Pancreas (tissue), 10 donors: ENCODE measurements around the gene PRPF38B. TPM values are rescaled to one million over a fixed set of nuclear protein-coding genes. Genes with fewer than 3 reads are reported as not detected.
"Not testable (repeated sequence)": the region's sequence is repeated elsewhere in the genome, so short reads cannot be mapped to it uniquely, and the experiment has no call there.

Source experiments
- ATAC-seq, 4 donors: fragments of 200-7000 bp; cut with Tn5 transposase; one replicate each; pipeline versions ENCODE4 v1.8.0 to v1.9.1; 2020; ENCODE audit warnings: mild to moderate bottlenecking in 4 of 4, moderate library complexity in 4 of 4
- DNase-seq, 6 donors: peaks; one replicate each; pipeline ENCODE4 v3.0.0-alpha.2; 2020
- FAIRE-seq: peaks from 2 replicates; lab custom pipeline; 2012; peaks lifted over from hg19 to GRCh38; lab: Jason Lieb, UNC
- H3K27ac ChIP-seq, 4 donors: fragments of 200-600 bp; sonication (generic); 1 replicate in 3 of 4; 2 replicates in 1 of 4; pipeline versions ENCODE4 v1.5.0 to v1.8.0; 2020
- H3K27me3 ChIP-seq, 4 donors: fragments of 200-600 bp; one replicate each; pipeline ENCODE4 v1.8.0; 2021
- H3K36me3 ChIP-seq, 3 donors: fragments of 200-600 bp; sonication (generic) in 1 of 3; one replicate each; pipeline versions ENCODE4 v1.5.0 to v1.8.0; 2020 to 2021
- H3K4me1 ChIP-seq, 3 donors: fragments of 200-600 bp; one replicate each; pipeline ENCODE4 v1.8.0; 2021
- H3K4me3 ChIP-seq, 4 donors: fragments of 200-600 bp; sonication (generic) in 2 of 4; one replicate each; pipeline versions ENCODE4 v1.5.0 to v1.8.0; 2020 to 2021
- H3K9me3 ChIP-seq, 4 donors: fragments of 200-600 bp; one replicate each; pipeline ENCODE4 v1.8.0; 2021
- WGBS, 2 donors: extraction: QIAGEN DNeasy Blood & Tissue Kit; methylation state at CpG; one replicate each; pipeline ENCODE4 v1.1.7; 2013; 5-methylcytosine and 5-hydroxymethylcytosine counted together
- intact Hi-C, 3 donors: fragments of 100-400 bp; cut with DNase I; formaldehyde crosslinking; loops; one replicate each; pipeline versions ENCODE4 v1.11.1 to v1.14.2; 2022
- polyA plus RNA-seq, 2 donors: library from polyadenylated mRNA; stranded (reverse); fragments of 200-250 nt; gene quantifications; one replicate each; pipeline ENCODE4 v1.2.3, GENCODE V29; 2013
- total RNA-seq, 6 donors: library from RNA; stranded (reverse); fragmentation: NEBNext Ultra II Directional in 4 of 6; extraction: Animal tissue kit (Norgen Biotek cat#: 25700) in 4 of 6; gene quantifications; one replicate each; pipeline versions ENCODE4 v1.2.1 to v1.2.4, GENCODE V29; 2021 to 2023
- TF ChIP-seq, protein P1 (sequence below), 4 donors: fragments of 200-600 bp; sonication (generic) in 3 of 4; IDR thresholded peaks; one replicate each; pipeline versions ENCODE4 v1.5.0 to v1.8.0; 2021; ENCODE audit warnings: antibody characterized with exemption in 4 of 4
- donor health status: healthy with polysubstance abuse.
- donor health status: DM: no; HTN: no; CAD: no; lungs with moderate emphysema.
- donor health status: DM: no; HTN: no; CAD: no.
- donor health status: control.
- donor health status: control.
- donor health status: Bipolar disorder and iron deficiency.
- donor health status: DM: yes; HTN: yes; CAD: no.
- donor health status: DM: no; HTN: no; CAD: no.
- donor health status: DM: no; HTN: no; CAD: no.
- donor health status: DM: yes; HTN: yes; CAD: no.

The PRPF38B gene
- total and polyA plus RNA-seq, 8 donors, result 11.2 to 48.6 (median 18.7) TPM

DNA sequence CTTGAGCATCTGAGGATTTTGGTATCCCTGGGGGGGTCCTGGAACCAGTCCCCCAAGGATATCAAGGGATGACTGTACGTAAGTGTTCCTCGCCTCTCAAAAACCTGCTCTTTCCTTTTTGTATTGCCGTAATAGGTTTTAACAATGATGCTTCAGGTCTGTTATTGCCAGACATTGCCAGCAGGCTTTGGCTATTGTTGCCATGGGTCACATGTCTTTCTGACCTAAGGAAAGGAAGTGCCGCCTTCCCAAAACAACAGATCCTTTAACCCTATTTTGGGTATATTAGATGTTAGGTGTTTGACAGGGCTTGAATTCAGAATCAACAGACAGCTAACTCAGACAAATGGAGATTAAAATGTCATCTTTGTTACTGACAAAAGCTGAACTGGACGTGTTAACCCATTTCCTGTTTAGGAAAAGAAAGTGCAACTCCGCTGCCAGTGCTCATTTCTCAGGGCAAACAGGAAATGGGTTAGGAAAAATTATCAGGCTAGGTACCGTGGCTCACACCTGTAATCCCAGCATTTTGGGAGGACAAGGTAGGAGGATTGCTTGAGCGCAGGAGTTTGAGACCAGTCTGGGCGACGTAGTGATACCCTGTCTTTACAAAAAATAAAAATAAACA is 12.4 kb upstream of the PRPF38B start:
- H3K36me3 ChIP-seq, result no peaks in the 10 kb centered on the region
- intact Hi-C loops, result no loop called here
- H3K9me3 ChIP-seq, result no peaks in the 10 kb centered on the region
- H3K27me3 ChIP-seq, result no peaks in the 10 kb centered on the region
- no peak overlapping the region for H3K4me3 ChIP-seq
- DNase-seq (no peak), FAIRE-seq (no peak), ATAC-seq (no peak)
- no peaks in the 10 kb centered on the region for H3K4me1 ChIP-seq
- TF ChIP-seq, protein P1, sequence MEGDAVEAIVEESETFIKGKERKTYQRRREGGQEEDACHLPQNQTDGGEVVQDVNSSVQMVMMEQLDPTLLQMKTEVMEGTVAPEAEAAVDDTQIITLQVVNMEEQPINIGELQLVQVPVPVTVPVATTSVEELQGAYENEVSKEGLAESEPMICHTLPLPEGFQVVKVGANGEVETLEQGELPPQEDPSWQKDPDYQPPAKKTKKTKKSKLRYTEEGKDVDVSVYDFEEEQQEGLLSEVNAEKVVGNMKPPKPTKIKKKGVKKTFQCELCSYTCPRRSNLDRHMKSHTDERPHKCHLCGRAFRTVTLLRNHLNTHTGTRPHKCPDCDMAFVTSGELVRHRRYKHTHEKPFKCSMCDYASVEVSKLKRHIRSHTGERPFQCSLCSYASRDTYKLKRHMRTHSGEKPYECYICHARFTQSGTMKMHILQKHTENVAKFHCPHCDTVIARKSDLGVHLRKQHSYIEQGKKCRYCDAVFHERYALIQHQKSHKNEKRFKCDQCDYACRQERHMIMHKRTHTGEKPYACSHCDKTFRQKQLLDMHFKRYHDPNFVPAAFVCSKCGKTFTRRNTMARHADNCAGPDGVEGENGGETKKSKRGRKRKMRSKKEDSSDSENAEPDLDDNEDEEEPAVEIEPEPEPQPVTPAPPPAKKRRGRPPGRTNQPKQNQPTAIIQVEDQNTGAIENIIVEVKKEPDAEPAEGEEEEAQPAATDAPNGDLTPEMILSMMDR (IDR thresholded peaks at IDR 0.05), result no peak
- H3K27ac ChIP-seq, result no peak overlapping the region
- WGBS, 2 donors, result 68 to 80% methylated on average over 10 of the region's 10 CpGs

DNA sequence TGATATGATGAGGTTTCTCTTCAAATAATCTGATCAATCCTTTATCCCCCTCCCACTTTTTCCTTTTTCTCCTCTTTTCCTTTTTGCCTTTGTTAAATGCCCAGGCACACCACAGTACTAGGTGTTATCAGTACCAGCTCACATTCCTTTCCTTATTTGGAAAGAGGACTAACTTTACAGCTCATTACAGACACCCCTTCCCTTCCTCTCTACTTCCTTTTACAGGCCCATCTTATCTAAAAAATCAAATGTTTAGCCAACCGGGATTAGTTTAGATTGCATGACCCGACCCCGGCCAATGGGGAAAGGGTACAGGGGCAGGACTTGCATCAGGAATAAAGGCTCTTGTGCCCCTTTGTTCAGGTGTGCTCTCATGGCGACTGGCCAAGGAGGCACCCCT is 10.4 kb upstream of the PRPF38B start:
- DNase-seq, H3K9me3 ChIP-seq, ATAC-seq, FAIRE-seq, H3K4me1 ChIP-seq, H3K4me3 ChIP-seq, H3K36me3 ChIP-seq, intact Hi-C loops, H3K27me3 ChIP-seq, H3K27ac ChIP-seq: not testable (repeated sequence)
- 39 to 41% methylated on average over 4 of the region's 4 CpGs for WGBS, 2 donors

DNA sequence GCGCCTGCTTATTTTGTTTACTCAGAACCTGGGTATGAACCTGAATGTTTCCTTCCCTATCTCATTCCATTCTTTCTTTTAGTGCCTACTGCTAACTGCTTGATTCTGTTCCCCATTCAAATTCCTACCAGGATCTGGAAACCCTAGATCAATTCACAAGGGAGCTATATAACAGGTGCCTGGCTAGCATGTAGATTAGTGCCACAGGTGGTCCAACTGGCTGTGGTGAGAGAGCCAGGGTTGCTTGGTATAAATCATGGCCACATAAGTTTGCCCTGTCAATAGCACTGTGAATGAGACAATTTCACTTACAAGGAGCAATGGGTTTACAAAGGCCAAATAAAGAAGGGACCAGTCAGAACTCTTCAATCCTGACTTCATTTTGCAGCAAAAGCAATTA is 6.6 kb upstream of the PRPF38B start:
- H3K4me3 ChIP-seq, result no peak overlapping the region
- H3K9me3 ChIP-seq, result no peaks in the 10 kb centered on the region
- H3K27me3 ChIP-seq, result no peaks in the 10 kb centered on the region
- ATAC-seq (no peak), FAIRE-seq (no peak), DNase-seq (no peak)
- H3K4me1 ChIP-seq, result peaks cover 0 to 5% (median 0%) of the 10 kb centered on the region in 3 donors
- H3K27ac ChIP-seq, result no peak overlapping the region
- H3K36me3 ChIP-seq, result no peaks in the 10 kb centered on the region
- TF ChIP-seq, protein P1 (IDR thresholded peaks at IDR 0.05), result no peak
- WGBS, 2 donors, result 75 to 77% methylated on average over 1 of the region's 1 CpG
- intact Hi-C loops, result no loop called here

DNA sequence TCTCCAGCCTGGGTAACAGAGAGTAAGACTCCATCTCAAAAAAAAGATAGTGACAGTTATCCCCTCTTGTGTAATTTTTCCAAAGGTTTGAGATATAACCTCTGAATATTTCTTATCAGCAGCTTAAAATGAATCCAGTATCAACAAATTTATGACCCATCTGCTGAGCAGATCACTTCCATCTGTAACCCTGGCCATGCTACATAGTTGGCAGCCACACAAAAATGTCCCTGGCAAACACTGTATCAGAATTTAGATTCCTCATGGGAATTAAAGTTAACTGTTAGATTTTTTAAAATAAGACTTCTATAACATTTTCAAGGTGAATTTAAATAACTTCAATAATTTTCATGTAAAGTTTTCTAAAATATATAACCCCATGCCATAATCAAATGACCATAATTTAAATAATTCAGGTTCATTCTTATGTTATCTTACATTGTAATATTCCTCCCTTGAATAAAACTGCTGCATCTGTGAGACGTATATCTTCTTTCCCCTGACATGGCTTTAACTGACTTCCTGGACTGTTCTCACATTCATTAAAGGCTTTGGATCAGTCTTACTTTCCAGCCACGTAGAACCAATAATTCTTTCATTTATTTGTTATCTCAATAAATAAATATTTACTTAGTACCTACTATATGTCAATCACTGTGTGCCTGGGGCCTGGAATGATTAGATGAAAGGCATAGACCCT is 5.3 kb upstream of the PRPF38B start:
- FAIRE-seq, result no peak
- intact Hi-C loops, result no loop called here
- peak in 1 of 4 donors; percentile 38 for ATAC-seq
- no peak overlapping the region for H3K4me3 ChIP-seq
- H3K27me3 ChIP-seq, result no peaks in the 10 kb centered on the region
- 17 to 24% methylated on average over 2 of the region's 2 CpGs for WGBS, 2 donors
- TF ChIP-seq, protein P1 (IDR thresholded peaks at IDR 0.05), result no peak
- no peaks in the 10 kb centered on the region for H3K36me3 ChIP-seq
- H3K4me1 ChIP-seq, result peaks cover 0 to 9% (median 6%) of the 10 kb centered on the region in 3 donors
- DNase-seq, result no peak
- H3K27ac ChIP-seq, result no peak overlapping the region
- H3K9me3 ChIP-seq, result no peaks in the 10 kb centered on the region

DNA sequence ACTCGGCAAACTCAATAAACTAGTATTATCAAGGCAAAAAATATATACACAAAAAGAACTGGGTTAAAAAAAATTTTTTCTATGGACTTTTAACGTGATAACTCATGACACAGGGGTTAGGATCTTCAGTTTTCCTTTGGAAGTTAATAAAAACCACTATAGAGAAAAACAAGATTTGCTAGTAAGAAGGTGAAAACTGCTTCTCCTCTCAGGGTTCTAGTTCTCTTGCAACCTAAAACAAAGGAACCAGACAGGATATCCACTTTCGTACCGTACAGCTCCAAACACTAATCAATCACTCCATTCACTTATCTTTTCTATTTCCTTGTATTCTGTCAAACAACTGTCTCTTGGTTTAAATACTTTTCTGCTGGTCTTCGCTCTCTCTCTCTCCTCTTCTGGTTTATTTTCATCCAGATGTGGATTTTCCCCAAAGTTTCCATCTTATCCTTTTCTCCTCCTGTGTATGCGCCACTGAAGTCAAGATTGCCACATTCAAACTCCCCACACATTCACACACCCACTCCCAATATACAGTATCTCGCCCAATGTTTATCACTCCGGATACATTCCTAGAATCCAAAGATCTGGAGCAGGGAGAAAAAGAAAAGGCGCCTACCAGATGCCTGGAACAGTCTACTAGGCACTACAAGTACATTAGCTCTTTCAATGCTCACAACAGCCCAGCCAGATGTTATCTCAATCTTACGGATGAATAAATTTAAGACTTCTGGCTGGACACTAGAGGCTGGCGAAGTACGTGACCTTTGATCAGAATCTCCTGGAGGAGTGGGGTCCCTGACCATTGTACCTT is 775 bp upstream of the PRPF38B start:
- ATAC-seq (peak; percentile 1 to 4 (median 2)), DNase-seq (no peak), FAIRE-seq (no peak)
- Histone ChIP-seq H3K27ac (peak overlapping the region; percentile 89 to 96 (median 92)), H3K9me3 (no peaks in the 10 kb centered on the region), H3K36me3 (peaks cover 0 to 8% (median 6%) of the 10 kb centered on the region in 3 donors), H3K4me3 (peak overlapping the region; percentile 29 to 88 (median 78)), H3K27me3 (no peaks in the 10 kb centered on the region), H3K4me1 (peaks cover 12 to 29% (median 27%) of the 10 kb centered on the region in 3 donors)
- intact Hi-C loops, result no loop called here
- TF ChIP-seq, protein P1 (IDR thresholded peaks at IDR 0.05), result no peak
- 15 to 19% methylated on average over 12 of the region's 12 CpGs for WGBS, 2 donors
